HG02798 (cell line): ENCODE results near the gene NDUFA7.
"Not testable (repeated sequence)": the region's sequence is repeated elsewhere in the genome, so short reads cannot be mapped to it uniquely, and the experiment has no call there.

ENCODE experiments used
- ATAC-seq: cut with Tn5 transposase; IDR thresholded peaks from one replicate; pipeline ENCODE4 v1.9.1; 2021; ENCODE audit warnings: mild to moderate bottlenecking; ENCODE audit not compliant: unreplicated experiment, poor library complexity

NDUFA7 gene

DNA sequence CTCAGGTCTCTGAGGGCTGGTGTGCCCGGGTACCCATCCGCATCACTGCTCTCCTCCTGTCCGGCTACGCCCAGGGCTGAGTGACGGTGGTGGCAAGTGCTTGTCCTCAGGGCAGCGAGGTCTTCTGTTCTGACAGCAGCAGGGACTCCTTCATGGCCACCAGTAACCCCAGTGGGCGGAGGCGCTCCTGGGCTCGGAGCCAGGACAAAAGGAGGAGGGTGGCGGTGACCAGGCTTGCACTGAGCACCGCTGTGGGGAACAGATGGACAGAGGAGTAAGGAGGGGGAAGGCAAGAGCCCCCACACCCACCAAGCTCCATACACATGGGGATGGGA, 18.9 kb downstream of the NDUFA7 start:
- no peak for ATAC-seq

DNA sequence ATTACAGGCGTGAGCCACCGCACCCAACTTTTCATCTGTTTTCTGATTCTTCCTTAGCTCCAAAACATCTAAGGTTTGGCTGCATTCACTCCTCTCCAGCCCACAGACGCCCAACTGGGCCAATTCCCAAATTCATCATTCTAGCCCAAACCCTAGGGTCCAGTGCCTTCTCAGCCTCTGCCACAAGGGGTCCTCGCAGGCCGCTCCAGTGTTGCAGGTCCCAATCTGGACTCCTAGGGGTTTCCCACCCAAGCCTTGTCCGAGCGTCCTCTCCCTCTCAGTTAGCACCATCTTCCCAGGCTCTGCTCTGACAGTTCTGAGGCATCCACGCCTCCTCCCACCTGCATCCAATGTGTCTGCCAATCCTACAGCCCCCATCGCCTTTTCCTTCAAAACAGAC, 29.8 kb downstream of the NDUFA7 start:
- ATAC-seq: not testable (repeated sequence)

DNA sequence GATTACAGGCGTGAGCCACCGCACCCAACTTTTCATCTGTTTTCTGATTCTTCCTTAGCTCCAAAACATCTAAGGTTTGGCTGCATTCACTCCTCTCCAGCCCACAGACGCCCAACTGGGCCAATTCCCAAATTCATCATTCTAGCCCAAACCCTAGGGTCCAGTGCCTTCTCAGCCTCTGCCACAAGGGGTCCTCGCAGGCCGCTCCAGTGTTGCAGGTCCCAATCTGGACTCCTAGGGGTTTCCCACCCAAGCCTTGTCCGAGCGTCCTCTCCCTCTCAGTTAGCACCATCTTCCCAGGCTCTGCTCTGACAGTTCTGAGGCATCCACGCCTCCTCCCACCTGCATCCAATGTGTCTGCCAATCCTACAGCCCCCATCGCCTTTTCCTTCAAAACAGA, 44.7 kb downstream of the NDUFA7 start:
- not testable (repeated sequence) for ATAC-seq

- ATAC-seq: no peak
Observed at GRCh38 chr19:8269724-8270123, 51.5 kb downstream of the NDUFA7 start.

GRCh38 chr19:8265872-8266271, 55.3 kb downstream of the NDUFA7 start:
- ATAC-seq: no peak

- ATAC-seq: not testable (repeated sequence)
Observed at GRCh38 chr19:8264248-8264647, 56.9 kb downstream of the NDUFA7 start.

DNA sequence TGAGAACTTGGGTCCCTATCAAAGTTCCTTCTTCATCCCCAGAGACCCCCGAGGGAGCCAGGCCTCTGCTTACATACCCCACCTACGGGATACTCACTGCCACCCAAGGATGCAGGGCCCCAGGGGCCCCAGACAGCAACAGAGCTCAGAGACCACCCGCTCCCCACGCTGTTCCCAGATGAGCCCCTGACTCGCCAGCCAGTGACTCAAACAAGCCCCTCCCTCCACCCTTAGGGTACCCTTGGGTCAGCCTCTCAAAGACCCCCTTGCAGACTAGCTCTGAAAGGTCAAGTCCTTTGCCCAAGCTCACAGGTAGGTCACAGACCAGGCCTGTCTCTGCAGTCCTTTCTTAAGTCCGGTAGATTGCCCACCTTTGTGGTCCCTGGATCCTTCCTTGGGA, 58.7 kb downstream of the NDUFA7 start:
- no peak for ATAC-seq

DNA sequence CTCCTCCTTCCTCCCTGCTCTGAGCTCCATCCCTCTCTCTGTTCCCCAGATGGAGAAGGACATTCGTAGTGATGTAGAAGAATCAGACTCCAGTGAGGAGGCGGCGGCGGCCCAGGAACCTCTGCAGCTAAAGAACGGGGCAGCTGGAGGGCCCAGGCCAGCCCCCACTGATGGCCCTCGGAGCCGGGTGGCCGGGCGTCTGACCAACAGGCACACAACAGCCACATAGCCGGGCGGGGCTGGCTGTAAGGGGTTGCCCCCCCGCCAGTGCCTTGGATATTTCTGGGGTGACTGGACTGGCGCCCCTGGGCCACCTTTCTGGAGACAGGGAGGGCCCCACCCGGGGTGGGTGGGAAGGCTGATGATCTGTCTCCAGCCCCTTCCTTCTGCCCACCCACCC, 59.3 kb downstream of the NDUFA7 start:
- ATAC-seq: no peak

DNA sequence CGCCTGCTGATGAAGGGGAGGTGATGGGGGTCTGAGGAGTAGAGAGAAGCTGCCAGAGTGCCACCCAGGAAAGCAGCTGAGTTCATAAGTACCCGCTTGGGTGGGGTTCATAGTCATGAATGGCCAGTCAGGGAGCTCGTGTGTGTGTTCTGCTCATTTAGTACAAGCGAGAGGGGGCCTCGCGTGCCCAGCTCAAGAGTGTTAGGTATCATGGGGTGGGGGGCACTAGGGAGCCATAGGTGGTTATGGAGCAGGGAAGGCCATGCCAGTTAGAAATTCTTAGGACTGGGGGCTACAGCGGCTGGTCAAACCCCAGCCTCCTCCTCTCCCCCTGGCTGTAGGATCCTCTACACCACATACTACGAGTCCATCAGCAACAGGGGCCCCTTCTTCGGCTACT, 59.8 kb downstream of the NDUFA7 start:
- ATAC-seq: no peak
